CD14-positive monocyte (primary cell): Measurements from ENCODE around the gene DCP1B. TPM values are rescaled to one million over a fixed set of nuclear protein-coding genes. Genes with fewer than 3 reads are reported as not detected.

Experiments used
- DNase-seq, 3 donors: peaks; one replicate each; pipeline ENCODE4 v3.0.0-alpha.2; 2011 to 2022
- H2AFZ ChIP-seq: 2 replicates; pipeline ENCODE4 v1.6.0; 2012; ENCODE audit warnings: mild to moderate bottlenecking, low read depth, low read length, inconsistent platforms; ENCODE audit not compliant: insufficient read depth, poor library complexity, severe bottlenecking
- H3K27ac ChIP-seq, 2 donors: 1 replicate in 1 of 2; 2 replicates in 1 of 2; pipeline ENCODE4 v1.5.1; 2012 to 2013; ENCODE audit warnings: low read length in 2 of 2, control low read depth in 1 of 2, inconsistent platforms in 1 of 2, low read depth in 1 of 2, mild to moderate bottlenecking in 1 of 2
- H3K27me3 ChIP-seq, 2 donors: one replicate each; pipeline versions ENCODE4 v1.6.0 to v1.6.1; 2011 to 2013; ENCODE audit warnings: low read length in 2 of 2; ENCODE audit not compliant: control insufficient read depth in 2 of 2, insufficient read depth in 2 of 2
- H3K36me3 ChIP-seq, 2 donors: replicated peaks in 1 of 2; 1 replicate in 1 of 2; 2 replicates in 1 of 2; pipeline versions ENCODE4 v1.5.1 to v1.6.1; 2012 to 2013; ENCODE audit warnings: low read length in 2 of 2, control low read depth in 1 of 2, inconsistent platforms in 1 of 2, mild to moderate bottlenecking in 1 of 2; ENCODE audit not compliant: insufficient read depth in 2 of 2, control insufficient read depth in 1 of 2
- H3K4me1 ChIP-seq, 2 donors: 1 replicate in 1 of 2; 2 replicates in 1 of 2; pipeline versions ENCODE4 v1.5.1 to v1.6.1; 2012 to 2013; ENCODE audit warnings: low read length in 2 of 2, control low read depth in 1 of 2, inconsistent platforms in 1 of 2, mild to moderate bottlenecking in 1 of 2, moderate library complexity in 1 of 2; ENCODE audit not compliant: insufficient read depth in 2 of 2, control insufficient read depth in 1 of 2
- H3K4me2 ChIP-seq: replicated peaks from 2 replicates; pipeline ENCODE3; 2012; ENCODE audit warnings: low read length, moderate library complexity, mild to moderate bottlenecking; ENCODE audit not compliant: poor library complexity, severe bottlenecking; ENCODE audit errors: extremely low read depth
- H3K4me3 ChIP-seq, 3 experiments: fragments of 200-600 bp in 1 of 3; sonication (generic) in 1 of 3; replicated peaks in 1 of 3; 1 replicate in 2 of 3; 2 replicates in 1 of 3; pipeline ENCODE4 v1.5.1; 2011 to 2013; ENCODE audit warnings: low read length in 3 of 3, mild to moderate bottlenecking in 3 of 3, control low read depth in 2 of 3, low read depth in 2 of 3, inconsistent platforms in 1 of 3, moderate library complexity in 1 of 3
- H3K79me2 ChIP-seq: 2 replicates; pipeline ENCODE4 v1.6.0; 2012; ENCODE audit warnings: mild to moderate bottlenecking, control low read depth, inconsistent platforms, low read length, moderate library complexity; ENCODE audit not compliant: insufficient read depth
- H3K9ac ChIP-seq: 2 replicates; pipeline ENCODE4 v1.6.0; 2017; ENCODE audit warnings: low read length, mild to moderate bottlenecking; ENCODE audit not compliant: insufficient read depth, poor library complexity, severe bottlenecking
- H3K9me3 ChIP-seq, 2 donors: replicated peaks in 1 of 2; 1 replicate in 1 of 2; 2 replicates in 1 of 2; pipeline versions ENCODE4 v1.5.1 to v1.6.1; 2012 to 2013; ENCODE audit warnings: low read length in 2 of 2, control low read depth in 1 of 2; ENCODE audit not compliant: control insufficient read depth in 1 of 2, insufficient read depth in 1 of 2
- H4K20me1 ChIP-seq: 2 replicates; pipeline ENCODE4 v1.6.0; 2012; ENCODE audit warnings: mild to moderate bottlenecking, low read length, control low read depth, moderate library complexity; ENCODE audit not compliant: insufficient read depth
- H3K27ac Mint-ChIP-seq, 7 donors: one replicate each; pipeline ENCODE4 v1.8.0; 2020; ENCODE audit warnings: mild to moderate bottlenecking in 7 of 7, mixed read lengths in 7 of 7, moderate library complexity in 6 of 7, inconsistent platforms in 2 of 7
- H3K27me3 Mint-ChIP-seq, 3 donors: one replicate each; pipeline ENCODE4 v1.8.0; 2021 to 2022; ENCODE audit warnings: low read depth in 3 of 3, mild to moderate bottlenecking in 3 of 3, mixed read lengths in 3 of 3, moderate library complexity in 3 of 3, inconsistent platforms in 1 of 3
- H3K36me3 Mint-ChIP-seq, 2 donors: one replicate each; pipeline ENCODE4 v1.8.0; 2020; ENCODE audit warnings: mixed read lengths in 2 of 2, inconsistent platforms in 1 of 2, mild to moderate bottlenecking in 1 of 2
- H3K4me1 Mint-ChIP-seq: one replicate; pipeline ENCODE4 v1.8.0; 2020; ENCODE audit warnings: mild to moderate bottlenecking, mixed read lengths
- H3K4me3 Mint-ChIP-seq, 2 donors: one replicate each; pipeline ENCODE4 v1.8.0; 2020; ENCODE audit warnings: mild to moderate bottlenecking in 2 of 2, mixed read lengths in 2 of 2, moderate library complexity in 1 of 2
- H3K9me3 Mint-ChIP-seq, 7 donors: one replicate each; pipeline ENCODE4 v1.8.0; 2020 to 2022; ENCODE audit warnings: mixed read lengths in 7 of 7, mild to moderate bottlenecking in 6 of 7, moderate library complexity in 6 of 7, inconsistent platforms in 2 of 7
- CTCF ChIP-seq: fragments of 200-600 bp; IDR thresholded peaks from one replicate; pipeline ENCODE4 v1.8.0; 2022; ENCODE audit warnings: antibody characterized with exemption, mild to moderate bottlenecking
- WGBS: methylation state at CpG from one replicate; pipeline ENCODE4 v1.1.5; 2013; ENCODE audit warnings: missing lambda C conversion rate; ENCODE audit not compliant: insufficient coverage; 5-methylcytosine and 5-hydroxymethylcytosine counted together
- intact Hi-C, 2 donors: fragments of 100-400 bp; cut with micrococcal nuclease; formaldehyde crosslinking; loops; one replicate each; pipeline versions ENCODE4 v1.15.0 to v1.15.1; 2023
- polyA plus RNA-seq, 3 donors: library from polyadenylated mRNA; depleted of rRNA in 1 of 3; unstranded in 2 of 3; stranded (reverse) in 1 of 3; fragments of 300-500 nt in 2 of 3; fragments of >200 nt in 1 of 3; fragmentation: Illumina TruSeq in 2 of 3; gene quantifications; 1 replicate in 2 of 3; 2 replicates in 1 of 3; pipeline ENCODE4 v1.2.3, GENCODE V29; 2012 to 2021

DCP1B gene
- polyA plus RNA-seq, 3 donors: 3.6 to 5.1 (median 4.9) TPM

- peaks cover 54 to 63% of the 10 kb centered on the region in 2 donors for H3K36me3 Mint-ChIP-seq
- Histone ChIP-seq H3K4me1 (no peaks in the 10 kb centered on the region), H2AFZ (no peak overlapping the region), H4K20me1 (no peaks in the 10 kb centered on the region), H3K79me2 (no peaks in the 10 kb centered on the region), H3K27me3 (no peaks in the 10 kb centered on the region), H3K4me3 (no peak overlapping the region), H3K4me2 (no peak overlapping the region), H3K36me3 (peaks cover 38 to 76% of the 10 kb centered on the region in 2 donors), H3K27ac (no peak overlapping the region), H3K9me3 (peaks cover 0 to 4% of the 10 kb centered on the region in 2 donors), H3K9ac (no peak overlapping the region)
- peaks cover 0 to 1% (median 0%) of the 10 kb centered on the region in 3 donors for H3K27me3 Mint-ChIP-seq
- TF ChIP-seq CTCF: no peak
- WGBS: 100% methylated on average over 3 of the region's 3 CpGs
- no peak overlapping the region for H3K27ac Mint-ChIP-seq
- no peak for DNase-seq
- intact Hi-C loops: no loop called here
- H3K4me1 Mint-ChIP-seq: peaks cover 11% of the 10 kb centered on the region
- H3K4me3 Mint-ChIP-seq: no peak overlapping the region
- H3K9me3 Mint-ChIP-seq: peaks cover 0 to 5% (median 3%) of the 10 kb centered on the region in 7 donors
Observed at GRCh38 chr12:1992732-1993131, 11.5 kb downstream of the DCP1B start.

- WGBS: 100% methylated on average over 3 of the region's 4 CpGs
- no peak for TF ChIP-seq CTCF
- intact Hi-C loops: no loop called here
Observed at GRCh38 chr12:1989111-1989510, 15.1 kb downstream of the DCP1B start.

More at GRCh38 chr12:1989111-1989510, 15.1 kb downstream of the DCP1B start:
- Histone ChIP-seq H3K4me2 (no peak overlapping the region), H3K4me1 (no peaks in the 10 kb centered on the region), H3K9me3 (peaks cover 10 to 31% of the 10 kb centered on the region in 2 donors), H3K4me3 (no peak overlapping the region), H2AFZ (no peak overlapping the region), H4K20me1 (no peaks in the 10 kb centered on the region), H3K27me3 (no peaks in the 10 kb centered on the region), H3K79me2 (no peaks in the 10 kb centered on the region), H3K36me3 (peaks cover 35 to 80% of the 10 kb centered on the region in 2 donors), H3K27ac (no peak overlapping the region), H3K9ac (no peak overlapping the region)
- Mint-ChIP-seq H3K36me3 (peaks cover 55 to 63% of the 10 kb centered on the region in 2 donors), H3K27ac (peak overlapping the region in 1 of 7 donors; percentile 23), H3K4me1 (no peaks in the 10 kb centered on the region), H3K27me3 (no peaks in the 10 kb centered on the region), H3K9me3 (peaks cover 13 to 32% (median 29%) of the 10 kb centered on the region in 7 donors), H3K4me3 (no peak overlapping the region)
- no peak for DNase-seq
